Dedifferentiated amniotic fluid mesenchymal stem cell (primary cell): Measurements from ENCODE around the gene ERBB4.

Experiments used
- DNase-seq: peaks from one replicate; pipeline ENCODE4 v3.0.0-alpha.2; 2016; ENCODE audit errors: extremely low spot score

Gene ERBB4

GRCh38 chr2:212538305-212539071, at the start of gene ERBB4:
TSS of gene ERBB4 (minus strand) at chr2:212538802. CDS start at chr2:212538530, 272 bp downstream.
- DNase-seq = no peak

- no peak for DNase-seq
These were observed 41.5 kb upstream of the ERBB4 start for GRCh38 chr2:212580117-212580516.

- DNase-seq = no peak
These were observed 17.7 kb upstream of the ERBB4 start for GRCh38 chr2:212556296-212556695.

- DNase-seq = no peak
These were observed 15.6 kb upstream of the ERBB4 start for GRCh38 chr2:212554233-212554632.

GRCh38 chr2:212549941-212550340, 11.3 kb upstream of the ERBB4 start:
- DNase-seq = no peak

- no peak for DNase-seq
These were observed 10.9 kb upstream of the ERBB4 start for GRCh38 chr2:212549463-212549862.

- DNase-seq = peak; percentile 65
These were observed 9.8 kb upstream of the ERBB4 start for GRCh38 chr2:212548455-212548819.

GRCh38 chr2:212547716-212548454, 9.3 kb upstream of the ERBB4 start:
- no peak for DNase-seq

GRCh38 chr2:212546669-212547068, 8.1 kb upstream of the ERBB4 start:
- no peak for DNase-seq

GRCh38 chr2:212540341-212540740, 1.7 kb upstream of the ERBB4 start:
- DNase-seq = no peak

- no peak for DNase-seq
These were observed 674 bp upstream of the ERBB4 start for GRCh38 chr2:212539072-212539880.

- DNase-seq = no peak
These were observed 787 bp downstream of the ERBB4 start for GRCh38 chr2:212537726-212538304.

- DNase-seq = no peak
These were observed 1.5 kb downstream of the ERBB4 start for GRCh38 chr2:212536817-212537725.

GRCh38 chr2:212535996-212536816, 2.4 kb downstream of the ERBB4 start:
- no peak for DNase-seq

- no peak for DNase-seq
These were observed 4.3 kb downstream of the ERBB4 start for GRCh38 chr2:212534336-212534735.

- DNase-seq = no peak
These were observed 6.0 kb downstream of the ERBB4 start for GRCh38 chr2:212532585-212532984.

- no peak for DNase-seq
These were observed 6.5 kb downstream of the ERBB4 start for GRCh38 chr2:212532087-212532486.

GRCh38 chr2:212531499-212531898, 7.1 kb downstream of the ERBB4 start:
- DNase-seq = no peak

GRCh38 chr2:212530991-212531390, 7.6 kb downstream of the ERBB4 start:
- DNase-seq = no peak

- no peak for DNase-seq
These were observed 8.2 kb downstream of the ERBB4 start for GRCh38 chr2:212530373-212530772.
